Iris pigment epithelial cell (primary cell): Measurements from ENCODE around the gene FAM83G.
"Not testable (repeated sequence)": the region's sequence is repeated elsewhere in the genome, so short reads cannot be mapped to it uniquely, and the experiment has no call there.

ENCODE experiments used
- DNase-seq: peaks from one replicate; pipeline ENCODE4 v3.0.0-alpha.2; 2011; ENCODE audit warnings: low read depth

The FAM83G gene

GRCh38 chr17:19023209-19023999 is 18.8 kb upstream of the FAM83G start:
- DNase-seq, result no peak

- DNase-seq, result no peak
Measured at GRCh38 chr17:19022747-19023146, 18.2 kb upstream of the FAM83G start.

DNA sequence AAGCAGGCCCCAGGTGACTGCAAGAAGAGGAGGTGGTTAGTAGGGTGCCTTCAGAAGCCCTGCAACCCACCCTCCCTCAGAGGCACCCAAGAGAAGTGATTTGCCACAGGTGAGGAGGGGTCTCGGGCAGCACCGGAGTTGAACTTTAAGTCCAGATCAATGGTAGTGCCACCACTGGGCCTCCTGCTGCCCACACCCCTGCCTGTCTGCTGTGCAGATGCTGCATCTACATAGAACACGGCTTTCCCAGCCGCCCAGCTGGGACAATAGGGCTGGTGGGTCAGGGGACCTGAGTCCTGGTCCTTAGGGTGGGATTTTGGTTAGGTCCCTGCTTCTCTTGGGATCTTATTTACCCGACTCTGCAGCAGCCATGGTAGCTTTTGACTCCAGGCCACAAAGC is 17.6 kb upstream of the FAM83G start:
- DNase-seq, result no peak

DNA sequence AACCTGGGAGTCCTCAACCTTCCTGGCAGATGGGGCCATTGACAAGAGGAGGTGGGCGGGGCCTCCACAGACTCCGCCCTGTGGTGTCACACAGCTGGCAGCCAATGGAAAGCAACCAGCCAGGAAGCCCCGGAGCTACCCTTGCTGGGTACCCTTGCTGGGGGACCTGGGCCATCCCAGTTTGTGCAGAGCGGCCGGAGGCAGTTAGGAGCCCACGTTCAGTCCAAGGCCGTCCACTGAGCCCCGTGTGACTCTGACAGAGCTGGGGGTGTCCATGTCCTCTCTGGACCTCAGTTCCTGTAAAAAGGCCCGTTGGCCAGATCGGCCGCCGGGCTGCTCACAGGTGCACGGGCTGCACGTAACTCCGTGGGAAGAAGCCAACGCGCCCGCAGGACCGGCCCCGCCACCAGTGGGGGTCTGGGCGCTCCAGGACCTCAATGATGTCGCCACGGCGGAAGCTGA is 17.1 kb upstream of the FAM83G start:
- DNase-seq, result no peak

DNA sequence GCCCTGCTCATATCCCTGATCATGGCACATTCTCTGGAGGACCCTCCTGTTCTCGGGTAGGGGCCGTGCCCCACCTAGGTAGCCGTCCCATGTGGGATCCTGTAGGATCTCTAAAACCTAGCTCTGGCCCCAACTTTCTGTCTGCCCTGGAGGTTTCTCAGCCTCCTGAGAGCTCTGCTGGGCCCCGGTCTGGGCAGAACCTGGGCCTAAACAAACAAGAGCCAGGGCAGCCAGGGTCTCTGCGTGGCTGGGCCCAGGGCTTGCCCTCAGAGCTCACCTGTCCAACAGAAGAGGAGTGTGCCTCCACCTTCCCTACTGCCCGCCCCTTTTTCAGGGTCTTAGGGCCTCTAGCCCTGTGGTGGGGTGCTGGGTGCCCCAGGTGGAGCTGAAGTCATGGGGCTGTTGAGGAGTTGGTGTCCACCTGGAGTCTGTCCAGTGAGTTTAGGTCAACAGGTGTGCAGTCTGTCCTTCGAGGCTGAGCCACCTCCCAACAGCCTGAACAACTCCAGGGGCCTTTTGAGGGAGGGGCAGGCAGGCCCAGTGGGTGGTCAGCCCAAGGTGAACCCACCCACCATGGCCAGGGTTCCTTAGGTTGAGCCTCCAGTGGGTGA is 16.6 kb upstream of the FAM83G start:
- DNase-seq, result not testable (repeated sequence)

GRCh38 chr17:19020016-19020415 is 15.5 kb upstream of the FAM83G start:
- DNase-seq, result no peak

- DNase-seq, result no peak
Measured at GRCh38 chr17:19019041-19019941, 14.7 kb upstream of the FAM83G start.

GRCh38 chr17:19018600-19018950 is 14.0 kb upstream of the FAM83G start:
- no peak for DNase-seq

- DNase-seq, result no peak
Measured at GRCh38 chr17:19017804-19018599, 13.4 kb upstream of the FAM83G start.

DNA sequence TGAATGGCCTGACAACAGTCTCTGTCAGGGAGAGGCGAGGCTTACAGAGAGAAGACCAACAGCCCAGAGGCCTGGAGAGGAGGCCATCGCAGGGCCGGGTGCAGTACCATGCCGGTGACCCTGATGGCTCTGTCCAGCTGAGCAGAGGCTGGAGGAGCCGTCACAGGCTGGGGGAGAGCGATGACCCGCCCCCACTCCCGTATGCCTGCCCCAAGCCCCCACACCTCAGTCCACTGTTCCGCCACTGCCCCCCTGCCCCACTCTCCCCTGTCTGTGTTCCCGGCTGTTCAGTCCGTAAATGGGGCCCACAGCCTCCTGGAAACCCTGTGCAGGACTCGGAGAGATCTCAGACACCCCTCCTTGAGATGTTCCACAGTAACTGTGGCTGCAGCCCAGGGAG is 12.8 kb upstream of the FAM83G start:
- no peak for DNase-seq

DNA sequence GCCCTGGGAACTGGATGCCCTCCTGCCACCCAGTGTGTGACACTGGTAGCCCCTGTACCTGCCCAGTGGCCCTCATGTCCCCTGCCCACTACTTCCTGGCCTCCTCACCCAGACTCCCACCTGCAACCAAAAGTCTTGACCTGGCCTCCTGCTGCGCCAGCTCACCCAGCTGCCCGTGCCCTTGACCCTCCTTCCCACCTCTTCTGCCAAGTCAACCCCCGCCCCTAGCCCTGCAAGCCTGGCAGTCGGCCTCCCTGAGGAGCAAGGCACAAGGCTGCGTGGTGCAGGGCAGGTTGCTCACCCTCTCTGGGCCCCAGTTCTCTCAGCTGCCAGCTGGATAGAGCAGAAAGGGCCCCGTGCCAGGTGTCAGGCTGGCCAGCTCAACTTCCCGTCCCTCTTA is 12.3 kb upstream of the FAM83G start:
- DNase-seq, result no peak

DNA sequence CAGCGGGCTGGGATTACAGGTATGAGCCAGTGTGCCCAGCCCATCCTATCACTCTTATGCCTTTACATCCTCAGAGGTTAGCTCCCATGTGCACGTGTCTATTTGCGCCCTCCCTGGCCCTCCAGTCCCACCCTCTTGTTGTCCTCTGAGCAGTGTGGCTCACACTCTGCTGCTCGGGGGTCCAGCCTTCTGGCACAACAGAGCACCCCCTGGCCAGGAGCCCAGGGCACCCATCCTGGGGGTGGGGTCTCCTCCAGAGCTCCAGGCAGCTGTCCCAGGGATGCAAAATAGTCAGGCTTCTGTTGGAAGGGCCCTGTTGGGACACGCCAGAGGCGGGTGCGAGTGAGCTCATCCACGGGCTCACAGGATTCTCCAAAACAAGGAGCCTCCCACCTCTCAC is 11.7 kb upstream of the FAM83G start:
- no peak for DNase-seq

GRCh38 chr17:19015428-19015827 is 10.9 kb upstream of the FAM83G start:
- DNase-seq, result no peak

GRCh38 chr17:19014628-19015215 is 10.2 kb upstream of the FAM83G start:
- DNase-seq, result no peak

DNA sequence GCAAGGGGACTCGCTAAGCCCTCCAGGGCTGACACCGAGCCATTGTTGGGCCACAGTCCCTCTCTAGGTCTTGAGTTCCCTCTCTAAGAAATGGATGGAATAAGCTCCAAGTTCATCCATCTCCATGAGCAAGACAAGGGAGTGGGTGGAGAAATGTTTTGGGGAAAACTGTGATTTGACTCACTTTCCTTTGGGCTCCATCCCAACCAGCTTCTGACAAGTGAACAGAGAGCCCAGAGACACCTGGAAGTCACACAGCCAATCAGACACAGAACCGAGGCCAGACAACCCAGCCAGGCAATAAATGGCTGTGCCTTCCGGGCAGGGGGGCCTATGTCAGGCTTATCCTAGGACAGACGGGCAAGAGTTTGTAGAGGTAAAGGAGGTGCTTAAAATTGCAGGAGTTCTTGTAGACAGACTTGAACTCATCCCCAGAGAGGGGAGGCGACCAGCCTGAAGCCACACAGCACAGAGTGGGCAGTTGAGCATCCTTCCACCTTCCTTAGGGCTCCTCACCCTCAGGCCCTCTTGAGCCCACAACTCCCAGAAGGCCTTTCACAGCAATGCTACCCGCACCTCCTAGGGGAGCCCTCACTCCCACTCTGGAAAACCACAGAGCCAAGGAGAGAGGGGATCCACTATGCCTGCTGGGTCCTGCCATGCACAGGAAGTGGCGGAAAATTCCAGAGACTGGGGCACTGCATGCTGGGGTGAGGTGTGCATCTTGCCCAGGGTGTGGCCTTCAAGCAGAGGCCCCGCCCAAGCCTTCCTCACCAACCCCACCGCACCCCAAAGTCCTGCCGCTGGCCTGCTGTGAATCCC is 9.5 kb upstream of the FAM83G start:
- no peak for DNase-seq

- DNase-seq, result no peak
Measured at GRCh38 chr17:19013226-19013625, 8.7 kb upstream of the FAM83G start.

GRCh38 chr17:19012171-19013080 is 7.9 kb upstream of the FAM83G start:
- no peak for DNase-seq

DNA sequence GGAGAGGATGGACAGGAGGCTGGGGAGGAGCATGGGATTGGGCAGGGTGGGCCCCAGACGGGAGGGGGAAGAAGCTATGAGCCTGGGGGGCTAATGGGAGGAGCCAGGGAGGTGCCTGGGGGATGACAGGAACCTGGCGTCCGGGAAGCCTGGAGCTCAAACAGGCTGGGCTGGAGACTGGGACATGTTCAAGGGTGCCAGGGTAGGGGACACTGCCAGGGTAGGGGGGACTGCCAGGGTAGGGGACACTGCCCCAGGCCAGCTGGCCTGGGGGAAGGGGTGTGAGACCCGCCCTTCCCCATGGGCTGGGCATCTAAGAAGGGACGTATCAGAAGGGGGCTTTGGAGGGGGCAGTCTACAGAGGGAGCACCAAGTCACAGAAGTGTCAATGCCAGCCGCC is 7.0 kb upstream of the FAM83G start:
- no peak for DNase-seq

DNA sequence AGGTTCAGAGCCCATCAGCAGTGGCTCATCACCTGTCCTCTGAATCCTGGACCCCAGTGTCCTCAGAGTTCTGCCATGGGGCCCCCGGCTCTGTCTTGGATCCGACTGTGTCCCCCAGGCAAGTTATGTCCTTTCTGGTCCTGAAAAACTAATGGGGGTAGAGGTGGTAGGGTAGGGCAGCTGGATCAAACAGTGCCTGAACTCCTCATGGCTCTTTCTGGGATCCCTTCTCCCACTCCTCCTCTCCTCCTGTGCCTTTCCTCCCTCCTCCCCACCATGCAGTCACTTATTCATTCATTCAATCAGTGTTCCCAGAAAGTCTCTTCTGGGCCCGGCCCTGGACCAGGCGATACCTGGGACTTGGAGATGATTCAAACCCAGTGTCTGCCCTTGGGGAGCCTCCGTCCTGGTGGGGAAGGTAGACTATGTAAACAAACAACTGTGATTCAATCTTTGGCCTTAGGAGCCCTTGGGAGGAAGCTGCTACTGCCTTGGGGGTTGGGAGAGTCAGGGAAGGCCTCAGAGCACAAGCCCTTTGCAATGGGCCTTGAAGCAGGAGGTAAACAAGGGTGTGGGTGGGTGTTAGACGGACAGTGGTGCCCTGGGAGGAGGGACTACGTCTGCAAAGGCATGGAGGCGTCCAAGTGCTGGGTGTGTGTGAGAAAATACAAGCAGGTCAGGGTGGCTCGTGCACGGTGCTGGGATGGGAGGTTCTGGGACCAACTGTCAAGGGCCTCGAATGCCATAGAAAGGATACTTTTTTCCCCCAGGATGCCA is 6.4 kb upstream of the FAM83G start:
- peak; percentile 45 for DNase-seq
